Measurements from ENCODE around the gene STC2.

STC2 gene

GRCh38 chr5:173297813-173298212, 30.4 kb downstream of the STC2 start:
- no peaks in the 10 kb centered on the region for H3K9me3 ChIP-seq (ENCODE audit: severe bottlenecking)
- no peaks in the 10 kb centered on the region for H3K36me3 ChIP-seq
- no peak for DNase-seq
- no peak for TF ChIP-seq CTCF (IDR thresholded peaks at IDR 0.05; ENCODE audit: low read depth, low read length)
- no peak overlapping the region for H3K27ac ChIP-seq
- no peak overlapping the region for H3K4me3 ChIP-seq (ENCODE audit: low read depth, low read length)
- no peaks in the 10 kb centered on the region for H3K27me3 ChIP-seq (ENCODE audit: insufficient read depth, low read depth, severe bottlenecking)

- H3K9me3 ChIP-seq (ENCODE audit: severe bottlenecking): no peaks in the 10 kb centered on the region
- H3K4me3 ChIP-seq (ENCODE audit: low read depth, low read length): no peak overlapping the region
- DNase-seq: no peak
- no peaks in the 10 kb centered on the region for H3K27me3 ChIP-seq (ENCODE audit: insufficient read depth, low read depth, severe bottlenecking)
- no peak for TF ChIP-seq CTCF (IDR thresholded peaks at IDR 0.05; ENCODE audit: low read depth, low read length)
- no peak overlapping the region for H3K27ac ChIP-seq
- H3K36me3 ChIP-seq: no peaks in the 10 kb centered on the region
Observed at GRCh38 chr5:173296737-173297676, 31.2 kb downstream of the STC2 start.

- no peaks in the 10 kb centered on the region for H3K36me3 ChIP-seq
- TF ChIP-seq CTCF (IDR thresholded peaks at IDR 0.05; ENCODE audit: low read depth, low read length): no peak
- H3K27me3 ChIP-seq (ENCODE audit: insufficient read depth, low read depth, severe bottlenecking): no peaks in the 10 kb centered on the region
- no peak overlapping the region for H3K27ac ChIP-seq
- DNase-seq: no peak
- no peak overlapping the region for H3K4me3 ChIP-seq (ENCODE audit: low read depth, low read length)
- peaks cover 2% of the 10 kb centered on the region for H3K9me3 ChIP-seq (ENCODE audit: severe bottlenecking)
Observed at GRCh38 chr5:173295796-173296195, 32.4 kb downstream of the STC2 start.

GRCh38 chr5:173294673-173295320, 33.4 kb downstream of the STC2 start:
- DNase-seq: no peak
- H3K27ac ChIP-seq: no peak overlapping the region
- H3K4me3 ChIP-seq (ENCODE audit: low read depth, low read length): peak overlapping the region; percentile 36
- no peak for TF ChIP-seq CTCF (IDR thresholded peaks at IDR 0.05; ENCODE audit: low read depth, low read length)
- no peaks in the 10 kb centered on the region for H3K27me3 ChIP-seq (ENCODE audit: insufficient read depth, low read depth, severe bottlenecking)
- H3K36me3 ChIP-seq: no peaks in the 10 kb centered on the region
- H3K9me3 ChIP-seq (ENCODE audit: severe bottlenecking): peaks cover 2% of the 10 kb centered on the region

DNA sequence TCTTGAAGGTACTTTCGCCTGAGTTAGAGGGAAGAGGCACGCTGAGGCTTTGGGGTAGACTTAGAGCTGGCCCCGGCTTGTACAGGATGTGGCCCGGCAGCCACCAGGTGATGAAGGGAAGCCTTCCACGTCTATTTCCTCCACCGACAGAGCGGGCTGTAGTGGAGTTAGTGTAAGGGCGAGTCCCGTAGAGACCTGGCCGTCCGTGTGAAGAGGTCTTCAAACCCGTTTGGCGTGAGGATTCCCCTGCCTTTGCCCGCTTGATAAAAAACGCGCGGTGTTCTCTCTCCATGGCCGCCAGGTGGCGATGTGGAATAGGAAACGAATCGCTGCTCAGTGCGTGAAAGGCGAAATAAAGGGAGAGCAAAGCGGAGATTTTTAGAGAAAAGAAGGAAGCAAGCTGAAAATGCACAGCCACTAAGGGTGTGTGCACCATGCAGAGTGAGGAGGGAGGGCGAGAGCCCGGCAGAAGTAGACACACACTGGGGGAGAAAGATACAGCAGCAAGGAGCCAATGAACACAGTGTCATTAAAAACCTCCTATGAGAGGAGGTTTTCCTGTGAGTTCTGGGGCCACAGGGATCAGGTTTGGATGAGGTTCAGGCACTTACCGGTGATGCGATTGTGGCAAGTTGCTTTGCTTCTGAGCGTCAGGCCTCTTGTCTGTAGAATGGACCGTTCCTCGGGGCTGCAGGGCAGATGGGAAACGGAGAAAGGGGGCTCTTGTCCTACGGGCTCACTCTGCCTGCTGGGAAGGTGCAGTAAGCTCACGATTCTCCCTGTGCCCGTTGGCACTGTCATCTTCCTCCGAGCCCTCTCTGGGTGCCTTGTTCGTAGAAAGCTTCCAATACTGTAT, 34.2 kb downstream of the STC2 start:
- Histone ChIP-seq H3K4me3 (ENCODE audit: low read depth, low read length) (peak overlapping the region; percentile 36), H3K36me3 (no peaks in the 10 kb centered on the region), H3K9me3 (ENCODE audit: severe bottlenecking) (peaks cover 2% of the 10 kb centered on the region), H3K27ac (no peak overlapping the region; the same call in 1 of the 2 replicates), H3K27me3 (ENCODE audit: insufficient read depth, low read depth, severe bottlenecking) (no peaks in the 10 kb centered on the region)
- TF ChIP-seq CTCF (IDR thresholded peaks at IDR 0.05; ENCODE audit: low read depth, low read length): peak; percentile 72
- peak; percentile 79 for DNase-seq
